ENCODE data around the gene C1QTNF3. TPM values are rescaled to one million over a fixed set of nuclear protein-coding genes. Genes with fewer than 3 reads are reported as not detected.

Gene C1QTNF3
- total RNA-seq, 2 donors from 2014 or later, result 3.8 to 5.6 TPM

DNA sequence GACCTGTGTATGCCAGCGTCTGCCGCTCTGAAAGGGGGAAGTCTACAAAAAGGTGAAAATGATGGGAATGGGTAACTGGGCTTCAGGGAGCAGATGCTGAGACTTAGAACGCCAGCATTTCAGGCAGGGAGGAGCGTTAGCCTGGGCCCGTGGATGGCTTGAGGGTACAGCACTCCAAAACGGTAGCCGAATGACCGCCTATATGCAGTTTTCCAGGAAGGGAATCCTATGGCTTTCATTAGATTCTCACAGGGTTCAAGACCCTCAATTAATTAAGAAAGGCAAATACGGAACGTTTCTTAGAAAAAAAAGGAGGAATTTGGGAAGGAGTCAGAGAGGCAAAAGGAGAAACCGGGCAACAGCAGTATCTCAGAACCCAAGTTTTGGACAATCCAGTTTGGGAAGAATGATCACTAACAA lies 35.8 kb downstream of the C1QTNF3 start:
- peak; percentile 9 for ATAC-seq
- intact Hi-C loops (cut with DNase I, micrococcal nuclease), result no loop called here
- DNase-seq, result peak in 1 of 2 donors; percentile 41

DNA sequence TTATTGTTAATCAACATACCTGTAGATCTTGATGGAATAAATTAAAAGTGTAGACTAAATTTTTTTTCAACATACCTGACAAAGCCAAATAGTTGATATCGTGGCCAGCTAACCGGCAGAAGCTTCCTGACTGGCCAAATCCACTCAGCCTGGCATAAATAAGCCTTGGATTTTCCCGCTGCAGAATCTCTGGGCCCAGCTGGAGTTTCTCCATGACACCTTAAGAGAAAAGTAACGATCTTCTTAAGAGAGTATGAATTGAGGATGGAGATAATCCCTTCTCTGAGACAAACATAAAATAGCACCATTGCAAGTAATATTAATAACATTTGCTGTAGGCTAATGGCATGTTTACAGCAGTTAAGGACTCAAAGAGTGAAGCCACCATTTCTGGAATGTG lies 37.3 kb downstream of the C1QTNF3 start:
- intact Hi-C loops (cut with DNase I, micrococcal nuclease), result no loop called here
- DNase-seq, result no peak
- ATAC-seq, result no peak

GRCh38 chr5:34005211-34005610 lies 37.8 kb downstream of the C1QTNF3 start:
- ATAC-seq (no peak), DNase-seq (no peak)
- intact Hi-C loops (cut with DNase I, micrococcal nuclease), result no loop called here

GRCh38 chr5:34003941-34004340 lies 39.1 kb downstream of the C1QTNF3 start:
- no peak for DNase-seq
- ATAC-seq, result no peak
- intact Hi-C loops (cut with DNase I, micrococcal nuclease), result no loop called here

GRCh38 chr5:34002629-34003328 lies 40.2 kb downstream of the C1QTNF3 start:
- intact Hi-C loops (cut with DNase I, micrococcal nuclease), result no loop called here
- no peak for DNase-seq
- ATAC-seq, result no peak

DNA sequence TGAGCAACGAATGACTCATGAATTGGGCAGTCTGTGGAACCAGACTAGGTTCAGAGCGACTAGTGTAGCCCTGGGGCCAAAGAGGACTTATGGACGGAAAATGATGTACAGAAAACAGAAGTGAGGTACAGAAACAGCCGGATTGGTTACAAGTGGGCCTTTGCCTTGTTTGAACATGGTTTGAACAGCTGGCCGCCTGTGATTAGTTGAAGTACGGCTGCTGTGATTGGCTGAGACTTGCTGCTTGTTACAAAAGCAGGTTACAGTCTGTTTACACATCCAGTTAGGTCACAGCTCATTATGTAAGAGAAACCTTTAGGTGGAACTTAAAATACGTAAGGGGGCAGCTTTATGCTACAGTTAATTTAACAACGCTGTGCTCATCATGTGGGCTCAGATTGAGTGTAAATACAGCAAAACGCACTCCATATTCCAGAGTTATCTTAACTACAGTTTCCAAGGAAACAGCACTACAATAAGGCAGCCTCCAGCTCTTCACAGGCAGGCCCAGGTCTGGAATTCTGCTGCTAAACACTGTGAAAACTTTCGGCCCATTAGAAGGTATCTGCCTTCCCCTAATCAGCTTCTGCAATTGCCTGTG lies 41.7 kb downstream of the C1QTNF3 start:
- ATAC-seq (peak; percentile 75), DNase-seq (peak; percentile 43 to 72)
- intact Hi-C loops (cut with DNase I, micrococcal nuclease), result no loop called here

DNA sequence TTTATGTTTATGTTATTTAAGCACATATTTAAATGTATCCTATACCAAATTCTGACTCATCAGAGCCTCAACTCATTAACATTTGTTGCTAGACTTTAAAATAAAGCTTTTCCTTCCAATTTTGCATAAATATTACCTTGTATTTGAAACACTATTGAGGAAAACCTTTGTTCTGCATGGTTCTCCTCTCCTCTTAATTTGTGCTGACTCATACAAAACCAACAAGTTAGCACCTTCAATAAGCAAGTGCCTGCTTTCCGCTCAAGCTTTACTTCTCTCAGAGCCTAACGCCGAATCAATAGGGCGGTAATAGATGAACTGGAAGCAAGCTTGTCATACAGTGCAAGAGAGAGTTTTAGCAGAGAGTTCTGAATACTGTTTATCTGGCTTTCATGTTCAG lies 43.0 kb downstream of the C1QTNF3 start:
- DNase-seq (no peak), ATAC-seq (no peak)
- intact Hi-C loops (cut with DNase I, micrococcal nuclease), result no loop called here

DNA sequence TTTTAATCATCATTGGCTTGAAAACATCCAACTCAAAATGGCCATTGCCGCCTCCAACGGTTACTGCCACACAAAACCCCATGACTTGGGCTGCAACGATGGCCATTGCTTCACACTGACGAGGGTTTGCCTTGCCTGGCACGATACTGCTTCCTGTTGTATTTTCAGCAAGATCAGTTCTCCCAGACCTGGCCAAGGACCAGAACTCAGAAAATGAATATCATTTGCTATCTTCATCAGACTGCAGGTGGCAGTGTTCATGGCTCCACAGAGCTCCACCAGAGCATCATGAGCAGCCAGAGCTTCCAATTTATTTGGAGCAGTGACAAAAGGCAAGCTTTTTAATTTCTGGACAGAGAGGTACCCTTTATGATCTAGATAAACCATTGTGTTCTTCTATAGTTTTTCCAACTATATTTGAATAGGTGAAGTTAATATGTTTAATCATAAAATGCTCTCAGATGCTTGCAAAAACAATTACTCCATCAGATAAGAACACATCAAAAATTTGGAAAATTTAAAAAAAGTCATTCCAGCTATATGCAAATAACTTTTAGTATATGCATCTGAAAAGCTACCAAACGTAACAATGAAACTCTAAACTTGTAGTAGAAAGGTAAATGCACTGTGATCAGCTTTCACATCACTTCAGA lies 45.6 kb downstream of the C1QTNF3 start:
- intact Hi-C loops (cut with DNase I, micrococcal nuclease), result no loop called here
- ATAC-seq (peak; percentile 87), DNase-seq (peak; percentile 49 to 63)

DNA sequence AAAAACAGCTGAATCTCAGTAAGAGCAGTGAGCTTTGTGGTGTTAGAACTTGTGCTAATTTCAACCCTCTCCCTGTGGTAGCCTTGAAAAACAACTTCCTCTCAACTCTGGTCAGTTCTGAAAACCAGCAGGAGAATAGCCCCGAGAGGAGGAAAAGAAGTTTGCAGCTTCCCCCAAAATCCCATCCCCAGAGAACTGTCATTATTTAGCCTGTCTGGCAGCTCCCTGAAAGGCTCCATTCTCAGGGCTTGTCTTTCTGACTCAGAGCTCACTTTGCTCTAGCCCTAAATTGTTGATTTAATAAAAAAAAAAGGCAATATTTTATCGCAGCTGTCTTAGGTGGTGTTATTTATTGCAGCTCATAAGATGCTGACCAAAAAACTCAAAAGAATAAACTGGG lies 47.1 kb downstream of the C1QTNF3 start:
- intact Hi-C loops (cut with DNase I, micrococcal nuclease), result no loop called here
- no peak for DNase-seq
- ATAC-seq, result no peak

- intact Hi-C loops (cut with DNase I, micrococcal nuclease), result no loop called here
- no peak for DNase-seq
- no peak for ATAC-seq
Observed at GRCh38 chr5:33994845-33995244, 48.2 kb downstream of the C1QTNF3 start.

GRCh38 chr5:33992864-33993263 lies 50.1 kb downstream of the C1QTNF3 start:
- intact Hi-C loops (cut with DNase I, micrococcal nuclease), result no loop called here

GRCh38 chr5:33985447-33985846 lies 57.6 kb downstream of the C1QTNF3 start:
- DNase-seq (no peak), ATAC-seq (no peak)
- intact Hi-C loops (cut with DNase I, micrococcal nuclease), result loop anchor here in 1 of 2 donors (10.0 kb wide), 1 partner anchor 469 kb away; no protein-coding TSS in a partner anchor

More at GRCh38 chr5:33992864-33993263, 50.1 kb downstream of the C1QTNF3 start:
- ATAC-seq (no peak), DNase-seq (no peak)

- ATAC-seq (no peak), DNase-seq (no peak)
- intact Hi-C loops (cut with DNase I, micrococcal nuclease), result loop anchor here in 1 of 2 donors (10.0 kb wide), 1 partner anchor 470 kb away; no protein-coding TSS in a partner anchor
Observed at GRCh38 chr5:33984671-33985124, 58.3 kb downstream of the C1QTNF3 start, which contains the start of gene SLC45A2. SLC45A2 (minus strand) TSS chr5:33984693; CDS start chr5:33984583, 110 bp downstream.

- DNase-seq (no peak), ATAC-seq (no peak)
- intact Hi-C loops (cut with DNase I, micrococcal nuclease), result loop anchor here in 1 of 2 donors (10.0 kb wide), 1 partner anchor 471 kb away; no protein-coding TSS in a partner anchor
Observed at GRCh38 chr5:33984178-33984577, 58.8 kb downstream of the C1QTNF3 start.

DNA sequence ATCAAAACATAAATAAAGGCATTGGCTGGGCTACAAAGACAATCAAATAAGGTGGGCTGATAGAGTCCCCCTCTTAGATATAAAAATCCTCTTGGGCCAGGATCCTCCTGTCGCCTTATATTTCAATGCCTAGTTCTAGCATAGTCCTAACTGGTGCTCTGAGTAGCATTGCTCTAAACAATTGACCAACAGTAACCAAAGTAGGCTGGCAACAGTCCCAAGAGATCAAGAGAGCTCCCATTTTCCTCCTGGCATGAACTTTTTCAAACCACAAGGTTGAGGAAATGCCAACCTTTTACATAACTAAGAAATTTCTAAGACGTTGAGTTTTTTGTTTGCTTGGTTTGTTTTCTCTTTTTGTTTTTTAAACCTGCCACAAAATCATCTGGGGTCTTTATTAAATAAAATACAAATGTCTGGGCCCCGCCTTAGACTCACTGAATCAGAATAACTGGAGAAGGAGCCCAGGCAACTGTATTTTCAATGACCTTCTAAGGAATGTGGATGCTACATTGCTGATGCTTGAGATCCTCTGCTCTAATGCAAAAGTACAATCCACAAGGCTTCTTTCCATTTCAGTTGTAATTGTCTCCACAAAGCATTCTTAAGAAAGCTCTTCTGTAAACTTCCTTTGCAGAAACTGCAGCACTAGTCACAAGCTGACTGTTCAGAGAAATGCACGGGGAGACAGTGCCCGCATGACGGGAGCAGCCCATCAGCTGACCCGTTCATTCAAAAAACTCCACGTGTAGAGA lies 61.4 kb downstream of the C1QTNF3 start:
- ATAC-seq, result no peak
- intact Hi-C loops (cut with DNase I, micrococcal nuclease), result loop anchor here in 1 of 2 donors (10.0 kb wide), 1 partner anchor 473 kb away; no protein-coding TSS in a partner anchor
- DNase-seq, result no peak

DNA sequence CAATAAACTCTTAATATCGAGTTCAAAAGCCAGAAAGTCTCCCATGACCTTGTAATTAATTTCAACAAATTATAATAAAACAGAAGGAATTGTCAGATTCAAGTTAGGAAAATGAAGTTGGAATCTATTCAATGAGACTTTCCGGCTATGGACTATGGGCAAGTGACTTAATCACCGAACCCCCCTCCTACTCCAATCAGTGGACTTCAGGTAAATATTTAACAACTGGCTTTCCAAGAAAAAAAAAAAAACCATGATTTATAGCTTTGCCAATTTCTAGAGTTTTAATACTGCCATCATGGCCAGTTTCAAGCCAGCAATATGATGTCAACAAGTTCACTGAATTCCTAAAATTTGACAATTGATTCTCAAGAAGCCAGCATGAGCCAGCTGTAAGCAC lies 63.0 kb downstream of the C1QTNF3 start:
- ATAC-seq (no peak), DNase-seq (no peak)
- intact Hi-C loops (cut with DNase I, micrococcal nuclease), result loop anchor here in 1 of 2 donors (10.0 kb wide), 1 partner anchor 475 kb away; no protein-coding TSS in a partner anchor

DNA sequence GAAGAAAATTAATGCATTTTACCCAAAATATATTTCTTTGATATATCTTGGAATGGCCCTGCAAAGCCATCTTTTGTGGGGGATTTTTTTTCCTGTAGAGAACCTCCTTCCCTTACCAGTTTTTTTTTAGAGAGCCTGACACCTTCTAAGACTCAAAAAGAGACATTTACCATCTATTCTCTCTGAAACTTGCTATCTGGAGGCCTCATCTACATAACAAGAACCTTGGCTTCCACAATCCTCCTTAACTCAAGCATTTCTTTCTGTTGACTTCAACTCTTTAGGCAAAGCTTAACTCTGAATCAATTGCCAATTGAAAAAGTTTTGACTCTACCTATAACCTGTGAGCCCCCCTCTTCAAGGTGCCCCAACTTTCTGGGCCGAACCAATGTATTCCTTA lies 64.7 kb downstream of the C1QTNF3 start:
- no peak for DNase-seq
- no peak for ATAC-seq
- intact Hi-C loops (cut with DNase I, micrococcal nuclease), result no loop called here

- intact Hi-C loops (cut with DNase I, micrococcal nuclease), result no loop called here
- peak; percentile 54 for ATAC-seq
- DNase-seq, result no peak
Observed at GRCh38 chr5:33976307-33976706, 66.7 kb downstream of the C1QTNF3 start.

GRCh38 chr5:33975852-33976251 lies 67.2 kb downstream of the C1QTNF3 start:
- DNase-seq, result no peak
- ATAC-seq, result no peak
- intact Hi-C loops (cut with DNase I, micrococcal nuclease), result no loop called here

All from left colon (tissue), 2 donors.